ENCODE results near the gene PRPH2.

PRPH2 gene

DNA sequence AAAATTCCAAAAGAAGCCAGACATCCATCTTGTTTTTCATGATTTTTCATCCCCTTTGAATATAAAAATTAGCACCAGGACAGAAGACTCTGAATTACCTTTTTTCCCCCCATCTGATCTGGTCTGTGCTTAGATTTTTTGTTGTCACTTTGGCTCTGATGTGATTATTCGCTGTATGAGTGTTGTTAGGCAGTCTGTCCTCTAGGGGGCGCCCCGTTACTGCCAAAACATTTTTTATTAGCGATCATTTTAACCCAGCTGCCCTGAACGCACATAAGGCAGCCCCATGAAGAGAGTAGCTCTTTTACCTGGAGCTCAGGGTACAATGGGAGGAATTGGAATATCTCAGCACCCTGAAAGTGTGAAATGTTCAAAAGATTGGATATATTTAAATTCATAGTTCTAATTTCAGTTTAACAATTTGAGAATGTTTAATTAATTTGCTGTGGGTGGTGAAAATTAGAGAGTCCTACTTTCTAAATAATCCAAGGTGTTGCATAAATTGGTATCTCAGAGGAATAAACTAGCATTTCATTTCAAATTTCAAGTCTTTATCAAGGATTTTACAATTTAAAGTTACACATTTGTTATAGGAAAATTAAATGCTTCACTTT lies 60.8 kb downstream of the PRPH2 start:
- in situ Hi-C loops (cut with MboI; ENCODE audit: low pct_unique_long_range_greater_than_20kb, low sequenced_read_pairs) = loop anchor here (25.0 kb wide), 1 partner anchor 201 kb away; no protein-coding TSS in a partner anchor

DNA sequence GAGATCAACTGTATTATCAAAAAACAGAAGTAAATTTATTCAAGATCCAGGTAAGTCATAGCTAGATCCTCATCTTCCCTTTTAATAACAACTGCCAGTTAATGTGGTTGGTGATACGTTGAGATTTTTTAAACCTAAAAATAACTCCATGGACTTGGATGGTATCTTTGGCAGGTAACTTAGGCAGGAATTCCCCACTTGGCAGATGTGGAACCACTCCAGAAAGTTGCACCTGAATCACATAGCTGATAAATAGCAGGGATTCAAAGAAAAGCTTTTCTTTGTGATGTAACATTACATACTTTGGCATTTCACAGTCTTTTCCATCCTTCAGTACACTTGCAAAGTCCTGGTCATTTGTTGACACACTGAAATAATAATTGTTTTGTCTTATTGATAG lies 62.6 kb downstream of the PRPH2 start:
- in situ Hi-C loops (cut with MboI; ENCODE audit: low pct_unique_long_range_greater_than_20kb, low sequenced_read_pairs) = loop anchor here (25.0 kb wide), 1 partner anchor 202 kb away; no protein-coding TSS in a partner anchor

More for the DNA sequence above, 60.8 kb downstream of the PRPH2 start:
- peak; percentile 91 for DNase-seq

DNA sequence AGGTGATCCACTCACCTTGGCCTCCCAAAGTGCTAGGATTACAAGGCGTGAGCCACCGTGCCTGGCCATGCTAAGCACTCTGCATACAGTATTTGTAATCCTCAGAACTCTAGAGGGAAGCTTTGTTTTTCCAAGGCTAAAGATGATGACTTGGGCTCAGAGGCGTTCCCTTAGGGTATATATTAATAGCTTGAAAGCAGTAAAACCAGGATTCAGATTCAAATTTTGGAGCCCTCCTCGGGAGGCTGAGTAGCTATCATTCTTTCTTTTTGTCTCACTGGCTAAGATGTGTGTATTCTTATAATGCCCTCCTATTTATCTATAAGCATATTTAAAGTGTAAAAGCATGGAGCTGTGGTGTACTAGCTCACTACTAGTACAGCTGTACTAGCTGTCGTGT lies 68.5 kb downstream of the PRPH2 start:
- no peak for DNase-seq
- in situ Hi-C loops (cut with MboI; ENCODE audit: low pct_unique_long_range_greater_than_20kb, low sequenced_read_pairs) = loop anchor here (25.0 kb wide), 1 partner anchor 208 kb away; no protein-coding TSS in a partner anchor

More for the DNA sequence above, 62.6 kb downstream of the PRPH2 start:
- DNase-seq = no peak

DNA sequence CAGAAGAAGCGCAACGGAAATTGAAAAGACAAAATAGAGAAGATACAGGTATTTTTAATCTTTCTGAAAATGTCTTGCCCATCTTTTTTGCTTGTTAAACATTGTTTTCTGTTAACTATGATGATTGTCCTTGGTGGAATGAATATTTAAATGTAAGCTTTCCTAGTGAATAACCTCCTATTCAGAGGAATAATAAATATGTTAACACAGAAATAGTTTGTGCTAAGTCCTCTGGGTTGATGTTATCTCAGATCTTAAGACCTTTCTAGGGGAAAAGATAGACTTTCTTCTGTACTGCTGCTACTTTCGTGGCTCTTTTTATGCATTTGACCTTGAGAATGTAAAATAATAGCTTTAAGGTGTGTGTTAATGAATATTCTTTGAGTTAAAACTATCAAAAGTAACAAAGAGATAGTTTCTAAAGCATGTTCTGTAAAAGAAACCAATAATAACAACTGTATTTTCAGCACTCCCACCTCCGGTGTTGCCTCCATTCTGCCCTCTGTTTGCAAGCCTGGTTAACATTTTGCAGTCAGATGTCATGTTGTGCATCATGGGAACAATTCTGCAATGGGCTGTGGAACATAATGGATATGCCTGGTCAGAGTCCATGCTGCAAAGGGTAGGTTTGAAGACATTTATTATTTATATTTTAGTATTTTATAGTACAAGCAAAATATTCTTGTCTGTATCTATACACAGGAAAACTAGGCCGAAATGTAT lies 70.2 kb downstream of the PRPH2 start:
- in situ Hi-C loops (cut with MboI; ENCODE audit: low pct_unique_long_range_greater_than_20kb, low sequenced_read_pairs) = loop anchor here (25.0 kb wide), 1 partner anchor 210 kb away; no protein-coding TSS in a partner anchor
- no peak for DNase-seq
